ENCODE data around the gene PATL2.
"Not testable (repeated sequence)": the region's sequence is repeated elsewhere in the genome, so short reads cannot be mapped to it uniquely, and the experiment has no call there.

The PATL2 gene

DNA sequence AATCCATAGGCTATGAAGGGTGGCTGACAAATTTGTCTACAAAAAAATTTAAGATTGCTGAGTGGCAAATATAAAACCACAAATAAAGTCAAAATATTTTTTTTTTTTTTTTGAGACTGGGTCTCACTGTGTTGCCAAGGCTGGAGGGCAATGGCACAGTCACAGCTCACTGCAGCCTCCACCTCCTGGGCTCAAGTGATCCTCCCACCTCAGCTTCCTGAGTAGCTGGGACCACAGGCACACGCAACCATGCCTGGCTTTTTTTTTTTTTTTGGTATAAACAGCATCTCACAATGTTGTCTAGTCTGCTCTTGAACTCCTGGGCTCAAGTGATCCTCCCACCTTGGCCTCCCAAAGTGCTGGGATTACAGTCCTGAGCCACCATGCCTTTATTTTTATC, 20.9 kb downstream of the PATL2 start:
- DNase-seq = not testable (repeated sequence)

DNA sequence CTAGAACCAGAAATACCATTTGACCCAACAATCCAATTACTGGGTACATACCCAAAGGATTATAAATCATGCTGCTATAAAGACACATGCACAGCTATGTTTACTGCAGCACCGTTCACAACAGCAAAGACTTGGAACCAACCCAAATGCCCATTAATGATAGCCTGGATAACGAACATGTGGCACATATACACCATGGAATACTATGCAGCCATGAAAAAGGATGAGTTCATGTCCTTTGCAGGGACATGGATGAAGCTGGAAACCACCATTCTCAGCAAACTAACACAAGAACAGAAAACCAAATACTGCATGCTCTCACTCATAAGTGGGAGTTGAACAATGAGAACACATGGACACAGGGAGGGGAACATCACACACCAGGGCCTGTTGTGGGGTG, 21.8 kb downstream of the PATL2 start:
- not testable (repeated sequence) for DNase-seq

DNA sequence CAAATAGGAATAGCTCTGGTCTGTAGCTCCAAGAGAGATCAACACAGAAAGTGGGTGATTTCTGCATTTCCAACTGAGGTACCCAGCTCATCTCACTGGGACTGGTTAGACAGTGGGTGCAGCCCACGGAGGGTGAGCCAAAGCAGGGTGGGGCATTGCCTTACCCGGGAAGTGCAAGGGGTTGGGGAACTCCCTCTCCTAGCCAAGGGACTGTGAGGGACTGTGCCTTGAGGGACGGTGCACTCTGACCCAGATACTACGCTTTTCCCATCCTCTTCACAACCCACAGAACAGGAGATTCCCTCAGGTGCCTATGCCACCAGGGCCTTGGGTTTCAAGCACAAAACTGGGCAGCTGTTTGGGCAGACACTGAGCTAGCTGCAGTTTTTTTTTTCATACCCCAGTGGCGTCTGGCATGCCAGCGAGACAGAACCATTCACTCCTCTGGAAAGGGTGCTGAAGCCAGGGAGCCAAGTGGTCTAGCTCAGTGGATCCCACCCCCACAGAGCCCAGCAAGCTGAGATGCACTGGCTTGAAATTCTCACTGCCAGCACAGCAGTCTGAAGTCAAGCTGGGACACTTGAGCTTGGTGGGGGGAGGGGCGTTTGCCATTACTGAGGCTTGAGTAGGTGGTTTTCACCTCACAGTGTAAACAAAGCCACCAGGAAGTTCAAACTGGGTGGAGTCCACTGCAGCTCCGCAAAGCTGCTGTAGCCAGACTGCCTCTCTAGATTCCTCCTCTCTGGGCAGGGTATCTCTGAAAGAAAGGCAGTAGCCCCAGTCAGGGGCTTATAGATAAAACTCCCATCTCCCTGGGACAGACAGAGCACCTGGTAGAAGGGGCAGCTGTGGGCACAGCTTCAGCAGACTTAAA, 28.1 kb downstream of the PATL2 start:
- peak; percentile 68 for DNase-seq

DNA sequence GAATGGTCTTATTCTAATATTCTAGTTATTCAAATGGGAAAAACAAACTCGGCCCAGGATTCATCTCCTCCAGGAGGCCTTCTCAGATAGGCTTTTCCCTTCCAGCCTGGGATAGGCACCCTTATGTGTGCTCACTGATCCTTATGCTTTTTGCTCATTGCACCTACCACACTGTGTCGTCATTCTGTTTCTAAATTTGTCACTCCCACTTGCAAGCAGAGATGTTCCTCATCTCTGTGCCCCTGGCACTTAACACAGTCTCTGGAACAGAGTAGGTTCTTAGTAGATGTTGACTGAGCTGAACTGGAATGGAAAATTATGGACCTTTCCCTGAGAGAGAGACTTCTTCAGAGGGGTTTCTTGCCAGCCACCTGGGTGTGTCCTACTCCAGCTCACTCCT, 28.9 kb downstream of the PATL2 start:
- DNase-seq = no peak

DNA sequence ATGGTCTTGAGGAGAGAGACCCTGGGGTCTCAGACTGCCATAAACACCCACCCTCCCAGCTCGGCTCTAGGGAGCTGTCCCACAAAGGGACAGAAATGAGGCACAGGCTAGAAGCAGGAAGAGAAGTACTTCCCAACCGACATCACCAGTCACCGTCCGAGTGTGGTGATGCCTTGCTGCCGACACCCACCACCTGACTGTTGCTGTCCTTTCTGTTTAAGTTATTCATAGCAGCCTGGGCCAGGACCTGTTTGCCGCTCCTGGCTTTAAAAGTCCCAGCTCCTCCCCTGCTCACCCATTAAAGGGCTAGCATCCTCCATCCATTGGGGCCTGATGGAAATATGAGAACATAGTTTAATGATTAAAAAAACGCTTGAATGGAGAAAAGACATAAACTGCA, 34.4 kb downstream of the PATL2 start:
- no peak for DNase-seq

DNA sequence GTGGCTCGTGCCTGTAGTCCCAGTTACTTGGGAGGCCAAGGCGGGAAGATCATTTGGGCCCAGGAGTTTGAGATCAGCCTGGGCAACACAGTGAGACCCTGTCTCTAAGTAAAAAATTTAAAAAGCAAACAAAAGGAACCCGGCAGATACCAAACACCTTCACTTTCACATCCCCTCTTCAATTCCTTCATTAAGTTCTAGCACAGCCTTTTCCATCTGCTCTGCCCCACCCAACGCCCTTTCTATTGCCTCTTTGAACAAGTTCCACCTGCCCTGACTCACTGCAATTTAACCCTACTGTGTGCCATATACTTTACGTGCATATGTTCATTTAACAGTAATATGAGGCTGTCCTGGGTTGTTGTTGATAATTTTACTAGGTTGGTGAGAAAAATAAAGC, 35.2 kb downstream of the PATL2 start:
- DNase-seq = no peak

DNA sequence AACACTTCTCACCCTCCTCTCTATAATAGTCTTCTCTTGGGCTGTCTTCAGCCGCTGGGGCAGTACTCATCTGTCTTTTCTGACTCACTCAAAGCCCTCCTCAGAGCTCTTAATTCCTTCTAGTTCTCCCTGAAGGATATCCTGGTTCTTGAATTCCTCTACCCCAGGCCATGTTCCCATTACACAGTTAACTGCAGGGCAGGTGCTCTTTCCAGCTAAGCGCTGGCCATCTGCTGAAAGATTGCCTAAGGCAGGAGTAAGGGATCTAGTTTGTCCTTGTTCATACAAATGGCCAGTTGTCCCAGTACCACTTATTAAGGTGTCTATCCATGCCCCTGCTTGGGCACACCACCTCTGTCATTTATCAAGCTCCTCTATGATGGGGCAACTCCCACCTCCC, 37.5 kb downstream of the PATL2 start:
- no peak for DNase-seq

DNA sequence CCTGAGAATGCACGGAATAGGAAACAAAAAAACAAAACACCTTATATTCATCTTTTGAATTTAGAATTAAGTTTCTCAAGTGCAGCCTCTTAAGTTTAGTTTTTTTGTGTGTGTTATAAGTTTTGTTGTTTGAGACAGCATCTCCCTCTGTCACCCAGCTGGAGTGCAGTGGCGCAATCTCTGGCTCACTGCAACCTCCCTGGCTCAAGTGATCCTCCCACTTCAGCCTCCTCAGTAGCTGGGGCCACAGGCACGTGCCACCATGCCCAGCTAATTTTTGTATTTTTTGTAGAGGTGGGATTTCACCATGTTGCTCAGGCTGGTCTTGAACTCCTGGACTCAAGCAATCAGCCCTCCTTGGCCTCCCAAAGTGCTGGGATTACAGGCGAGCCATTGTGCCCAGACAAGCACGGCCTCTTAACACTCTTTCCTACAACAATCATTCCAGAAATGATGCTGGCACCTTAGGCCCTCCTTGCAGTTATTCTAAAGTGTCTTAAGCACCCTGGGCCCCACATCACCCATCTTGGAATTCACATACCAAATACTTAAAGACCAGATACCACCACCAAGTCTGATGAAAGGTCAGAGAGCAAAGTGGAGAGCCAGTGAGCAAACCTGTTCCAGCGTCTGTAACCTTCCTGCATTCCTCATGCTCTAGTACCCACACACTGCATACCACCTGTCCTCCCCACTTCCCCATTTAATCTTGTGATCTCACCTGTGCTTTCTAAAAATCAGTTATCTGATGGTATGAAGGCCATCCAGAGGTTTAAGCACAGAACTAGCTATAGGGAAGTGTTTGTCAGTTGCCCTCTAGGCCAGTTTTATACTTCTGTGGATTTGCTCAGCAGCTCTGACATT, 40.8 kb downstream of the PATL2 start:
- no peak for DNase-seq

GRCh38 chr15:44668921-44669320, 42.2 kb downstream of the PATL2 start:
- DNase-seq = no peak

DNA sequence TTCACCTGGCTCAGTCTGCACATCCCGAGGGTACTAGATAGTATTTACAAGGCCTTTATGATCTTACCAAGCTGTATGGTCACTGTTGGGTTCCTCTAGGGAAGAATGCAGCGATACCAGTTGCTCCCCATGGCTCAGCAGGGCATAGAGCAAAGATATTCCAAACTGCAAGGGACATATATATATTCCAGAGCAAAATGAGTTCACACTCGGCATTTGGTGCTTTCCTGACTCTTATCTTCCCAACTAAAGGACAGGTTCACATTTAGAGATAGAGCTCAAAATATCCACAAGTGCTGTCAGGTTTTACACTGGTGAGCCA, 44.1 kb downstream of the PATL2 start:
- DNase-seq = no peak

- no peak for DNase-seq
Measured at GRCh38 chr15:44666210-44667038, 44.7 kb downstream of the PATL2 start.

- peak; percentile 95 for DNase-seq
Measured at GRCh38 chr15:44663410-44664308, 47.5 kb downstream of the PATL2 start, which contains the start of gene SPG11. TSS of gene SPG11 (minus strand) at chr15:44663662. CDS start at chr15:44663647, 15 bp downstream.

- DNase-seq = peak; percentile 78
Measured at GRCh38 chr15:44662478-44663409, 48.4 kb downstream of the PATL2 start.

GRCh38 chr15:44661576-44661975, 49.5 kb downstream of the PATL2 start:
- no peak for DNase-seq

DNA sequence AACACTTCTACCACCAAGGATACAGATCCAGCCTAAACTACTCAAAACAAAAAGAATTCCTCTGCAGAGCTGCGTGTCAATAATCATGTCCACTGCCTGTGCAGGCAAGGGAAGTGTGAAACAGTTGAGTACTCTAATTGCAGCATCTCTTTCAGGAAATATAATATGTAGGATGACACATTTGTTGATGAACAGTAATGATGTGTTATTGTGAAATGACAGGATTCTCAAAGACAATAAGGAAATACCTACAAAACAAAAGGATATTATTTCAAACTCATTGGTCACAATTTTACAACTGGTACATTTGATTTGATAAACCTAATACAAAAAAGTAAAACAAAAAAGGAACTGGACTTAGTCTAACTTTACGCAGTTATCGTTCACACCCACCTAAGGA, 52.1 kb downstream of the PATL2 start:
- DNase-seq = no peak

DNA sequence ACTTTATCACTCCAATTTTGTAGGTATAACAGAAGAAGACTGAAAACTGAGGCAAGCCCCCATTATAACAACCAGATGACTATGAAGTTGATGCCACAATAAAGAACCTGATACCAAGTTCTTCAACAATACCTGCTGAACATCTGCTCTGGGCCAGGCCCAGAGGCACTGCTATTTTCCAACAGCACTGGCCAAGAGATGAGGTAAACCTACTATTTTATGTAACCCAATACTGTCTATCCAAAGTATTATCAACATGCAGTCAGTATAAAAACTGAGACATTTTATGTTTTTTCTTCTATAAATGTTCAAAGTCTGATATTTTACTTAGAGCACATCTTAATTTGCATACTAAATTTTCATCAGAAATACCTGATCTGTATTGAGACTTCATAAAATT, 53.7 kb downstream of the PATL2 start:
- no peak for DNase-seq

- DNase-seq = no peak
Measured at GRCh38 chr15:44656913-44657312, 54.2 kb downstream of the PATL2 start.

DNA sequence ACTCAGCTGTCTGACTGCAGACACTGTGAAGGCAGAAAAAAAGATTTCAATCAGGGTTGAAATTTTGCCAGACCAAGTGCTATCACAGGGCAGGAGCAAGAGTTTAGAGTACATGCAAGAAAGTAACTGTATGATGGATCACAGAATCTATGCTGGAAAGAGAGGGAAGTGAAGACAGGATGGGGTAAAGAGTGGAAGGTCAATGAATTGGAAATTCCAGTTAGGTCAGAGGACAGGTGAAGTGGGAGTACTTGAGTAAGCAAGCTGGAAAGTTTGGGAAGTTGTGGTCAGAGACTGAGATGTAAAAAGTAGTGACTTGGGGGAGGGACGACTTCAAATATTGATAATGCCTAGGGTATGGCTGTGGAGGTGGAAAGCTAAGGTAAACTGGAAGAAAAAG, 54.8 kb downstream of the PATL2 start:
- no peak for DNase-seq

- DNase-seq = no peak
Measured at GRCh38 chr15:44654858-44655257, 56.3 kb downstream of the PATL2 start.

GRCh38 chr15:44647637-44648036, 63.5 kb downstream of the PATL2 start:
- DNase-seq = no peak

DNA sequence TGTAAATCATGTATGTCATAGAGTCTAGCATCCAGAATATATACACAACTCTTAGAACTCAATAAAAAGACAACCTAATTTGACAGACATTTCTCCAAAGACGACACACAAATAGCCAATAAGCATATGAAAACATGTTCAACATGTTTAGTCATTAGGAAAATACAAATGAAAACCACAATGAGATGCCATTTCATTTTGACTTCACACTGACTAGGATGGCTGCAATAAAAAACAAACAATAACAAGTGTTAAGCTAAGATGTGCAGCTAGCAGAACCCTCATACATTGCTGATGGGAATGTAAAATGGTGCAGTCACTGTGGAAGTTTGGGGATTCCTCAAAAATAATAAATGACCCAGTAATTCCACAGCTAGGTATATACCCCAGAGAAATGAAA, 64.1 kb downstream of the PATL2 start:
- DNase-seq = no peak

Data from activated CD8-positive, alpha-beta memory T cell treated with anti-CD3 and anti-CD28 coated beads, Interleukin-2, amount 50 U/mL, for 4 hours (primary cell).